T-helper 22 cell (primary cell): ENCODE measurements around the gene FRMPD3.

Experiments used
- DNase-seq: peaks from one replicate; pipeline ENCODE4 v3.0.0-alpha.2; 2020; ENCODE audit warnings: low read depth

Gene FRMPD3

GRCh38 chrX:107480272-107480671 lies 30.8 kb downstream of the FRMPD3 start:
- no peak for DNase-seq

GRCh38 chrX:107482046-107482445 lies 32.6 kb downstream of the FRMPD3 start:
- no peak for DNase-seq

DNA sequence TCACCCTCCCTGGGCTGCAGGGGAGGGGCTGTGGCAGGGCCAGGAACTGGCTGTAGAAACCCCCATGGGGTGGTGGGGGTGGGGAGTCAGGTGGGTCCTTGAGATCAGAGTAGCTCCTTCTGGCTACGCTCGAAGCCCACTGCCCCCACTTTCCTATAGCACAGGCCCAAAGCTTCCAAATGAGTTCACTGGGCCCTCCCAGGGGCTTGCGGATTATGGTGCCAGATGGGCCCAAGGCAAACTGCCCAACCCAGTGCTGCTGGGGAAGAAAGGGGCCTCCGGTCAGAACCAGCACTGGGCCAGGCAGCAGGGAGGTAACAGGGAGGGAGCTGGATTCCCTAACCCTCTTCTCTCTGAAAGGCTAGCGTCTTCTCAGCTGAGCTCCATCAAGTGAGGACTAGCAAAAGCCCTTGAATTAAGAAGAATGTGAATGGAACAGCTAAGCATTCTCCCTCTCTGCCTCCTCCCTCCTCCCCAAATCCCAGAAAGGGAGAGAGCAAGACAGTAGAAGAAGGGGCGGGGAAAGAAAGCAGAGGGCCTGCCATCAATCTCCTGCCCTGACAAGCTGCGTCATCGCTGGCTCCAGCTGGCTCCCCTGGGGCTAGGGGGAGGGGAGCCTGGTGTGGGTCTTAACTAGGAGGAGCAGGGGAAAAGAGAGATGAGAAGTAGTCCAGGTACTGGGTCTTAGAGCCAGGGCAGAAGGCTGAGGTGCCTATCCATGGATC lies 34.7 kb downstream of the FRMPD3 start:
- DNase-seq, result no peak

- DNase-seq, result no peak
Observed at GRCh38 chrX:107485013-107485412, 35.6 kb downstream of the FRMPD3 start.

- no peak for DNase-seq
Observed at GRCh38 chrX:107493141-107493540, 43.7 kb downstream of the FRMPD3 start.

DNA sequence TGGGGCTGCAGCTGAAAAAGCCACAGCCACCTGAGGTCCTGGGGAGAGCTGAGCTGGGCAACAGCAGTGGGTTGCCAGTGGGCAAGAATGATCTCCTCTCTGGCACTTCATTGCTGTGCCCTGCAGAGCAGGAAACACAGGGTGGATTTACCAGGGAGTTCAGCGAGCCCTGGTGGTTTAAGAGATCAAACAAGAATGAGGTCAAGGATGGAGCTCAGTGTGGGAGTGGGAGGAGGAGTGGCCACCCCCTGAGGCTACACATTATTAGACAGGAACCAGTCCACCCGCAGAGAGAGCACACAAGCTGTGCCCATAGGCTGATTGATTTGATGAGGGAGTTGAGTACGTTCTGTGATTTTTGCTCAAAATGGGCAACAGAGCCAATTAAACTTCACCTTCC lies 47.3 kb downstream of the FRMPD3 start:
- DNase-seq, result no peak
